ENCODE results near the gene ZNF148.

ZNF148 gene

DNA sequence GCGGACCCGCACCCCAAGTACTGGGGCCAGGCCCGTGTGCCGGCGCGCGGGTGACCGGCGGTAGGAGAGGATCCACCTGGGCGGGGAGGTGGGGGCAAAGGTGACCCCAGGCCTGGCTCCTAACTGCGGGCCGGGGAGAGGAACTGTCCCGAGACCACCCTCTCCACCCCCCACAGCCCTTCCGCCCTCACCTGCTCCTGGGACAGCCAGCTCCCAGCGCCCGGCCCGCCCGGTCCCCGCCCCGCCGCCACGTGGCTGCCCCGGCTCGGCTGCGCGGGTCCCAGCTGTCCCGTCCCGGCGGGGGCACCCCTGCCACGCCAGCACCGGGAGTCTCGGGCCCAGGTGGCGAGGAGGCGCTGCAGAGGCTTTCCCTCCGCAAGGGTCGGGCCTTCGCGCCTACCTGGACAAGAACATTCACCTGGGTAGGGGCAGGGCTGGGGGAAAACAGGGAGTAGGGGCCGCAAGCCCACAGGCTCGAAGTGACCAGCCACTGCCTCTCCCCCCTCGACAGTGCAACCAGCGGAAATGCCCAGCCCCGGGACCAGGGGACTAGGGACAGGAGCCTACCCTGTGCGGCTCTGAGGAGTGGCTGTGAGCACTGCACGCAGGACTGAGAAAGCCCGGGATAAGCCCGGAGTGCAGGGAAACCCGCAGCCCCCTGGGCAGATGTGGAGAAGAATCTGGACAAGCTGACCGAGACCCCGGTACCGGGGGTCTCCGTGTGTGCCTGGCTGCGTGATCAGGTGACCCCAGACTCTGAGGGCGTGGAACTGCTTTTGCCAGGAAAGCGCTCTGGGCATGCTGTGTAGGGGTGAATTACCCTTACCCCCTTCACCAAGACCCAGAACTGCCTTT is 162.4 kb downstream of the ZNF148 start, which contains the start of gene SLC12A8:
Gene SLC12A8, minus strand, starts transcription at position 240 of the 855 bp plus-strand sequence. CDS start 1,399 bp downstream, outside the sequence.
- peaks cover 3% of the 10 kb centered on the region for H3K4me1 ChIP-seq (ENCODE audit: control insufficient read depth, insufficient read depth, low read length, unreplicated experiment)
- H3K4me3 ChIP-seq (ENCODE audit: low read depth, low read length): peak within 1 kb of the TSS; percentile 84
- H3K27me3 ChIP-seq (ENCODE audit: insufficient read depth, low read length): peaks cover 14% of the 10 kb centered on the region
- H2AFZ ChIP-seq (ENCODE audit: low read length, unreplicated experiment): peak within 1 kb of the TSS; percentile 80
- no peaks in the 10 kb centered on the region for H3K36me3 ChIP-seq (ENCODE audit: insufficient read depth, low read length)
- no peak within 1 kb of the TSS for H3K27ac ChIP-seq (ENCODE audit: low read depth, low read length)
- H3K79me2 ChIP-seq (ENCODE audit: control insufficient read depth, insufficient read depth, low read length, unreplicated experiment): no peaks in the 10 kb centered on the region

- H3K27ac ChIP-seq (ENCODE audit: low read depth, low read length): no peak overlapping the region
- peaks cover 3% of the 10 kb centered on the region for H3K4me1 ChIP-seq (ENCODE audit: control insufficient read depth, insufficient read depth, low read length, unreplicated experiment)
- H2AFZ ChIP-seq (ENCODE audit: low read length, unreplicated experiment): peak overlapping the region; percentile 80
- H3K36me3 ChIP-seq (ENCODE audit: insufficient read depth, low read length): no peaks in the 10 kb centered on the region
- no peaks in the 10 kb centered on the region for H3K79me2 ChIP-seq (ENCODE audit: control insufficient read depth, insufficient read depth, low read length, unreplicated experiment)
- H3K27me3 ChIP-seq (ENCODE audit: insufficient read depth, low read length): peaks cover 14% of the 10 kb centered on the region
- H3K4me3 ChIP-seq (ENCODE audit: low read depth, low read length): peak overlapping the region; percentile 84
Measured at GRCh38 chr3:125212091-125212508, 163.0 kb downstream of the ZNF148 start.

- Histone ChIP-seq H3K36me3 (ENCODE audit: insufficient read depth, low read length) (no peaks in the 10 kb centered on the region), H3K4me1 (ENCODE audit: control insufficient read depth, insufficient read depth, low read length, unreplicated experiment) (peaks cover 3% of the 10 kb centered on the region), H3K27ac (ENCODE audit: low read depth, low read length) (no peak overlapping the region), H3K27me3 (ENCODE audit: insufficient read depth, low read length) (peaks cover 14% of the 10 kb centered on the region), H2AFZ (ENCODE audit: low read length, unreplicated experiment) (no peak overlapping the region), H3K79me2 (ENCODE audit: control insufficient read depth, insufficient read depth, low read length, unreplicated experiment) (no peaks in the 10 kb centered on the region), H3K4me3 (ENCODE audit: low read depth, low read length) (peak overlapping the region; percentile 84)
Measured at GRCh38 chr3:125211523-125212090, 163.5 kb downstream of the ZNF148 start.

GRCh38 chr3:125207949-125208568 is 167.1 kb downstream of the ZNF148 start:
- Histone ChIP-seq H3K4me3 (ENCODE audit: low read depth, low read length) (no peak overlapping the region), H3K79me2 (ENCODE audit: control insufficient read depth, insufficient read depth, low read length, unreplicated experiment) (no peaks in the 10 kb centered on the region), H3K27ac (ENCODE audit: low read depth, low read length) (no peak overlapping the region)

DNA sequence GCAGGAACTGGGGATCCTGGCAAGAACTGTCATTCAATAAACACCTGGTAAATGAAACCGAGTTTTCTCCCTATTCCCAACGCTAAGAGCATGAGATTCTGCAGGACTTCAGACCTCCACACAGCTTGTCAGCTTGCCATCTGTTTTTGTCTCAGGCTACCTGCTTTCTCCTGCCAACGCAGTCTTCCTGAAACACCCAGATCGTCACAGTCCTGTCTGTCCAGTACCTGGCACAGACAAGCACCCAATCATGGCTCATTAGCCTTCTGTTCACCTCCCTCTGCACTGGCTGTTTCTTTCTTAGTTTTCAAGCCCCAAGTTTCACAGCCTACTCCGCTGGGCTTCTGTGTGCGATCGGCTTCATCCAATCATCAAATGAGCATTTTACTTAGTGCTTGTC is 167.6 kb downstream of the ZNF148 start:
- no peaks in the 10 kb centered on the region for H3K4me1 ChIP-seq (ENCODE audit: control insufficient read depth, insufficient read depth, low read length, unreplicated experiment)
- no peaks in the 10 kb centered on the region for H3K36me3 ChIP-seq (ENCODE audit: insufficient read depth, low read length)
- H3K27ac ChIP-seq (ENCODE audit: low read depth, low read length): no peak overlapping the region
- H2AFZ ChIP-seq (ENCODE audit: low read length, unreplicated experiment): no peak overlapping the region
- H3K27me3 ChIP-seq (ENCODE audit: insufficient read depth, low read length): peaks cover 7% of the 10 kb centered on the region
- H3K4me3 ChIP-seq (ENCODE audit: low read depth, low read length): no peak overlapping the region
- no peaks in the 10 kb centered on the region for H3K79me2 ChIP-seq (ENCODE audit: control insufficient read depth, insufficient read depth, low read length, unreplicated experiment)

More at GRCh38 chr3:125207949-125208568, 167.1 kb downstream of the ZNF148 start:
- Histone ChIP-seq H3K27me3 (ENCODE audit: insufficient read depth, low read length) (peaks cover 13% of the 10 kb centered on the region), H2AFZ (ENCODE audit: low read length, unreplicated experiment) (no peak overlapping the region), H3K36me3 (ENCODE audit: insufficient read depth, low read length) (no peaks in the 10 kb centered on the region), H3K4me1 (ENCODE audit: control insufficient read depth, insufficient read depth, low read length, unreplicated experiment) (peaks cover 3% of the 10 kb centered on the region)

DNA sequence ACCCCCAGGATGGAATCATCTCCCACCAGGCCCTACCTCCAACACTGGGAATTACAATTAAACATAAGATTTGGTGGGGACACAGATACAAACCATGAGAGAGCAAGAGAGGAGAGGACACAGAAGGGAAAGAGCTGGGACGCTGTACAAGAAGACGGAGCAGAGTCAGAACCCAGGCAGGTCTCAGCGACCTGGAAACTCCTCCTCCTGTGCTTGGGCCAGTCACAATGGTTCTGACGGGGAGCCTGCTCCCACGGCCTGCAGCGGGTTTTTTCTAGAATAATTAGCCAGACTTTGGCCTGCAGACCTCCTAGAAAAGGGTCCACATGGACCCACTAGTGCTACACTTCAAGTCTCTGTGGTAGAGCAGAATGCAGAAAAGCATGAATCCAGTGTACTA is 168.2 kb downstream of the ZNF148 start:
- Histone ChIP-seq H3K4me3 (ENCODE audit: low read depth, low read length) (no peak overlapping the region), H3K27ac (ENCODE audit: low read depth, low read length) (no peak overlapping the region), H2AFZ (ENCODE audit: low read length, unreplicated experiment) (no peak overlapping the region), H3K36me3 (ENCODE audit: insufficient read depth, low read length) (no peaks in the 10 kb centered on the region), H3K27me3 (ENCODE audit: insufficient read depth, low read length) (peaks cover 1% of the 10 kb centered on the region), H3K4me1 (ENCODE audit: control insufficient read depth, insufficient read depth, low read length, unreplicated experiment) (no peaks in the 10 kb centered on the region), H3K79me2 (ENCODE audit: control insufficient read depth, insufficient read depth, low read length, unreplicated experiment) (no peaks in the 10 kb centered on the region)

DNA sequence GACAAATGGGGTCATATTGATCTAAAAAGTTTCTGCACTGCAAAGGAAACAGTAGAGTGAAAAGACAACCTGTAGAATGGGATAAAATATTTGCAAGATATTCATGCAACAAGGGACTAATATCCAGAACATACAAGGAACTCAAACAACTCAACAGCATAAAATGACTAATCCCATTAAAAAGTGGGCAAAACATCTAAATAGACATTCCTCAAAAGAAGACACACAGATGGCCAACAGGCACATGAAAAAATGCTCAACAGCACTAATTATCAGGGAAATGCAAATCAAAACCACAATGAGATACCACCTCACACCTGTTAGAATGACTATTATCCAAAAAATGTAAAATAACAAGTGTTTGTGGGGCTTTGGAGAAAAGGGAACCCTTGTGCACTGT is 171.4 kb downstream of the ZNF148 start:
- Histone ChIP-seq H2AFZ (ENCODE audit: low read length, unreplicated experiment) (no peak overlapping the region), H3K36me3 (ENCODE audit: insufficient read depth, low read length) (no peaks in the 10 kb centered on the region), H3K79me2 (ENCODE audit: control insufficient read depth, insufficient read depth, low read length, unreplicated experiment) (no peaks in the 10 kb centered on the region), H3K27me3 (ENCODE audit: insufficient read depth, low read length) (no peaks in the 10 kb centered on the region), H3K4me3 (ENCODE audit: low read depth, low read length) (no peak overlapping the region), H3K4me1 (ENCODE audit: control insufficient read depth, insufficient read depth, low read length, unreplicated experiment) (no peaks in the 10 kb centered on the region), H3K27ac (ENCODE audit: low read depth, low read length) (no peak overlapping the region)

GRCh38 chr3:125202197-125202596 is 172.9 kb downstream of the ZNF148 start:
- Histone ChIP-seq H3K4me1 (ENCODE audit: control insufficient read depth, insufficient read depth, low read length, unreplicated experiment) (no peaks in the 10 kb centered on the region), H3K27ac (ENCODE audit: low read depth, low read length) (no peak overlapping the region), H3K36me3 (ENCODE audit: insufficient read depth, low read length) (no peaks in the 10 kb centered on the region), H2AFZ (ENCODE audit: low read length, unreplicated experiment) (no peak overlapping the region), H3K4me3 (ENCODE audit: low read depth, low read length) (no peak overlapping the region), H3K79me2 (ENCODE audit: control insufficient read depth, insufficient read depth, low read length, unreplicated experiment) (no peaks in the 10 kb centered on the region), H3K27me3 (ENCODE audit: insufficient read depth, low read length) (no peaks in the 10 kb centered on the region)

DNA sequence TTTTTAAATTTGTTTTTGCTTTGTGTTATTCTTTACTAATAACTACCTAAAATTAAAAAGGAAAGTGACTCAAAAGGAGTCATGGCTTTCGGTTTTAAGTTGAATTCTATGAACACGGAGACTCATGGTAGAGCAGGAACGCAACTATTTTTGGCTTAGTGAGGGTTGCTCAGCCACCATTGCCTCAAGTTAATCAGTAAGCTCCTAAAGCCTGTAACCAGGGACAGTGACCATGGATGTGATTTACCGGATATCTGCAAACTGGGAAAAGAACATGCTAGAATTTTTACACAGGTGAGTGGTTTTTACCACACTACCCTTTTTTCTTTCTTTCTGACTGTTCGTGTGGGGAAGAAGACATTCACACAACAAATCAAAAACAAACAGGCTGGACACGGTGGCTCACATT is 174.4 kb downstream of the ZNF148 start:
- no peaks in the 10 kb centered on the region for H3K36me3 ChIP-seq (ENCODE audit: insufficient read depth, low read length)
- H2AFZ ChIP-seq (ENCODE audit: low read length, unreplicated experiment): no peak overlapping the region
- H3K27ac ChIP-seq (ENCODE audit: low read depth, low read length): no peak overlapping the region
- H3K79me2 ChIP-seq (ENCODE audit: control insufficient read depth, insufficient read depth, low read length, unreplicated experiment): no peaks in the 10 kb centered on the region
- H3K27me3 ChIP-seq (ENCODE audit: insufficient read depth, low read length): no peaks in the 10 kb centered on the region
- no peaks in the 10 kb centered on the region for H3K4me1 ChIP-seq (ENCODE audit: control insufficient read depth, insufficient read depth, low read length, unreplicated experiment)
- no peak overlapping the region for H3K4me3 ChIP-seq (ENCODE audit: low read depth, low read length)

GRCh38 chr3:125194849-125195601 is 180.1 kb downstream of the ZNF148 start:
- Histone ChIP-seq H3K27me3 (ENCODE audit: insufficient read depth, low read length) (no peaks in the 10 kb centered on the region), H3K27ac (ENCODE audit: low read depth, low read length) (no peak overlapping the region), H2AFZ (ENCODE audit: low read length, unreplicated experiment) (no peak overlapping the region), H3K4me3 (ENCODE audit: low read depth, low read length) (no peak overlapping the region), H3K4me1 (ENCODE audit: control insufficient read depth, insufficient read depth, low read length, unreplicated experiment) (no peaks in the 10 kb centered on the region), H3K36me3 (ENCODE audit: insufficient read depth, low read length) (no peaks in the 10 kb centered on the region), H3K79me2 (ENCODE audit: control insufficient read depth, insufficient read depth, low read length, unreplicated experiment) (no peaks in the 10 kb centered on the region)

Data from ACC112 (cell line).